Measurements from ENCODE around the gene PLEKHA1. TPM values are rescaled to one million over a fixed set of nuclear protein-coding genes. Genes with fewer than 3 reads are reported as not detected.

The PLEKHA1 gene
- polyA plus RNA-seq, 1 experiment = 25.5 TPM

DNA sequence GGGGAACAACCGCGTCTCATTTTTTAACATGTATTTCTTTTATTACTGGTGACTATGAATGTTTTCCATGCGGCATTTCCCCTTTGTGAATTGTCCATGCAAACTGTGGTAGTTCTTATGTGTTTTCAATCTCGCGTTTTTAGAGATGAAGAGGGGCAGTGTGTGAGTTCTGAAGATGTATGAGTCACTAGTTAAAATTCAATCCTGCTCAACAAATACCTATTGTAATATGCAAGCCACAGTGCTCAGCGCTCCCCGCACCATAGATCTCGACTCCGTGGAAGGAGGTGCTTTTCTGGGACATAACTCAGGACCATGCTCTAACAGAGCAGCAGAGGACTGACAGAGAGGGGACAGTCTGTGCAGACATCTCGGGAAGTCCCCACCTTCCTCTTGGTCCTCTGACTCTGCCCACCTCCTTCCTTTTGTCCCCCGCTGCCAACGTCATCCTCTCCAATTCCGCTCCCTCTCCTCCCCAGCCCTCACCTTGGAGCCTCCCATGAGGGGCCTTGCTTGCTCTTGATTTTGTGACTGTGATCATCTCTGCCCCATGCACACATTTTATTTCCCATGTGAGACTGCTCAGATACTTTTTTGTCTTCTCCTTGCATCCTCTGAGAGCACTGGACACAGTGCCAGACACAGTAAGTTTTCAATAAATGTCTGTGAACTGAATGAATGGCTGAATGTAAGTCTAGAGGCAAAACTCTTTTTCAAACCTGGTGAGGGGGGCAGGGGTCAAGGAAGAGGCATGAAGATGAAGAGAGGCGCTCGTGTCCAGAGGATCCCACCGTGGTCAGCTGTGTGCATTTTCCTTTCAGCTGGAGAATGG lies 42.7 kb upstream of the PLEKHA1 start:
- TF ChIP-seq CTCF (IDR thresholded peaks at IDR 0.05; ENCODE audit: low read depth, low read length) = no peak
- Histone ChIP-seq H3K27ac (ENCODE audit: low read depth, low read length) (no peak overlapping the region), H3K9me3 (ENCODE audit: control insufficient read depth, insufficient read depth, low read length) (no peaks in the 10 kb centered on the region; the same call in 1 of the 2 replicates), H3K27me3 (ENCODE audit: control insufficient read depth, insufficient read depth, low read length) (peaks cover 11% of the 10 kb centered on the region), H3K4me3 (ENCODE audit: low read depth, low read length) (no peak overlapping the region)
- DNase-seq (ENCODE audit: low read depth, low spot score) = no peak
- ChIA-PET POLR2A (no interaction called here), CTCF (interaction anchor here (1.1 to 1.5 kb wide), 2 partner anchors 33 to 234 kb away, joined by 4 read pairs; no protein-coding TSS in a partner anchor)

DNA sequence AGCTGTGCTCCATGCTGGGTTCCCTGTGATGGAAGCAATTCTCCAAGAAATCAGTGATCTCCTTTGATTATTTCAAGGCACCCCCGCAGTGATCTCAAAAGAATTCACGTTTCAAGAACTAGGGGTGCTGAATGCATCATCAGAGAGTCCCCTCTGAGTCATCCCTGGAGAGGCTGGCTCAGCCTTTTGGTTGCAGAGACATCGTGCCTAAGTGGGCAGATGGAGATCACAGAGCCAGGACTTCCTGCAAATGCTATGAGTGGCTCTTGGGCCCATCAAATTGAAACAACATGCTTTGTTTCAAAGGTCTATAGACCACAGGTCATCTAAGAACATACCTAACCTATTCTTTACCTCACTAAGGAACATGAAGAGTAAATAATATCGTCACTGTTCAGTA lies 41.5 kb upstream of the PLEKHA1 start:
- CTCF ChIA-PET = interaction anchor here (1.5 kb wide), 2 partner anchors 10 to 34 kb away, joined by 4 to 5 read pairs; no protein-coding TSS in a partner anchor
- H3K9me3 ChIP-seq (ENCODE audit: control insufficient read depth, insufficient read depth, low read length) = no peaks in the 10 kb centered on the region
- DNase-seq (ENCODE audit: low read depth, low spot score) = no peak
- H3K27me3 ChIP-seq (ENCODE audit: control insufficient read depth, insufficient read depth, low read length) = peaks cover 13% of the 10 kb centered on the region
- POLR2A ChIA-PET = no interaction called here
- no peak overlapping the region for H3K4me3 ChIP-seq (ENCODE audit: low read depth, low read length)
- no peak for TF ChIP-seq CTCF (IDR thresholded peaks at IDR 0.05; ENCODE audit: low read depth, low read length)
- H3K27ac ChIP-seq (ENCODE audit: low read depth, low read length) = no peak overlapping the region

- H3K4me3 ChIP-seq (ENCODE audit: low read depth, low read length) = no peak overlapping the region
- no peak overlapping the region for H3K27ac ChIP-seq (ENCODE audit: low read depth, low read length)
- no peak for DNase-seq (ENCODE audit: low read depth, low spot score)
- POLR2A ChIA-PET = no interaction called here
- peaks cover 7% of the 10 kb centered on the region for H3K27me3 ChIP-seq (ENCODE audit: control insufficient read depth, insufficient read depth, low read length)
- TF ChIP-seq CTCF (IDR thresholded peaks at IDR 0.05; ENCODE audit: low read depth, low read length) = no peak
- CTCF ChIA-PET = interaction anchor here (2.0 kb wide), 1 partner anchor 98 kb away, joined by 9 read pairs; no protein-coding TSS in a partner anchor
- no peaks in the 10 kb centered on the region for H3K9me3 ChIP-seq (ENCODE audit: control insufficient read depth, insufficient read depth, low read length)
These were observed 38.2 kb upstream of the PLEKHA1 start for GRCh38 chr10:122336332-122336731.

DNA sequence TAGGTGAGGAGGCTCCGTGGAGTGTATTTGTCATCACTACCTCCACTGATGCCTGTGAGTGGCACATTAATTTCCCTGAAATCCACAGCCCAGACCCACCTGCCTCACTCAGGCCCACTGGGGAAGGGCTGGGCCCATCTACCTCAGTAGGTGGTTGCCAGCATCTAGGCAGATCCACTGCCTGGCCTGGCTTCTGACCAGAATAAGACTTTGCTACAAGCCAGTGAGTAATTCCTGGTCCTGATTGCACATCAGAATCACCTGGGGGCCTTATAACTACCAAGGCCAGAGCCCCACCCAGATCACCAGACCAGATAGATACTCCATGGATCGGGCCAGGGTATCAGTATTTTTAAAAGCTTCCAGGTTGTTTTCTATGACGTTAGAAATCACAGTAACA lies 37.5 kb upstream of the PLEKHA1 start:
- CTCF ChIA-PET = no interaction called here
- TF ChIP-seq CTCF (IDR thresholded peaks at IDR 0.05; ENCODE audit: low read depth, low read length) = no peak
- Histone ChIP-seq H3K27me3 (ENCODE audit: control insufficient read depth, insufficient read depth, low read length) (peaks cover 7% of the 10 kb centered on the region), H3K27ac (ENCODE audit: low read depth, low read length) (no peak overlapping the region), H3K4me3 (ENCODE audit: low read depth, low read length) (no peak overlapping the region), H3K9me3 (ENCODE audit: control insufficient read depth, insufficient read depth, low read length) (no peaks in the 10 kb centered on the region)
- POLR2A ChIA-PET = no interaction called here
- no peak for DNase-seq (ENCODE audit: low read depth, low spot score)

Data from AG04450 (cell line).